ENCODE results near the gene CELSR2.
A peak's percentile ranks its signal among the peaks of the same experiment; 100 is the strongest.

CELSR2 gene

DNA sequence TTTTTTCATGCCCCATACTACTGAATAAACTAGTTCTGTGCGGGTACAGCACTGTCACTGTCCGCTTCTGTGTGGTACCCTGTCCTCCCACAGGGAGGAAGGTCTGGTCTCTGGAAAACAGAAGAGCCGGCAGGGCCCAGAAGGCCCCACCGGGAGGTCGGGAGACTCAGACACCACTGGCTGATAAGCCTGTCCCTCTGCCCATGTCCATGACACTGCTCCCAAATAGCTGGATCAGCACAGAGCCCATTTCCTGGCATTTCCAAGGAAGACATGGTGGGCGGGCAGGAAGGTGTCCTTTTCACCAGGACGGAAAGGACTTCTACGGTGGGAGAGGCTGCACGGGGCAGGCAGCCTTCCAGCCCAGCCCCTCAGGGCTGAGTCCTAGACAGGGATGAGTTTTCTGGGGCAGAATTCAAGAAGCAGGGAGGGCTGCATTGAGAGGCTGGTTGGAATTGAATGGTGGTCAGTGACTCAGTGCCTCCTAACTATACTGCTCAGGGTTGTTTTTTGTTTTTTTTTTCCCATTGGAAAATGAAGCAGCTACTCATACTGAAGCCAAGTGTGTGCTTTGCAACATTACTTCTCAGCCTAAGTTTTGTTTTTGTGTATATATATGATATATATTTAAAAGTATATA, 26.5 kb downstream of the CELSR2 start:
- peaks cover 7% of the 10 kb centered on the region for H3K36me3 ChIP-seq

GRCh38 chr1:109277434-109278204, 28.3 kb downstream of the CELSR2 start:
- peak; percentile 83 for DNase-seq
- Histone ChIP-seq H3K36me3 (peaks cover 7% of the 10 kb centered on the region), H3K4me1 (peaks cover 9% of the 10 kb centered on the region), H3K27me3 (no peaks in the 10 kb centered on the region), H3K4me3 (ENCODE audit: low read depth, low read length) (no peak overlapping the region), H3K9me3 (no peaks in the 10 kb centered on the region)
- TF ChIP-seq, protein P1, sequence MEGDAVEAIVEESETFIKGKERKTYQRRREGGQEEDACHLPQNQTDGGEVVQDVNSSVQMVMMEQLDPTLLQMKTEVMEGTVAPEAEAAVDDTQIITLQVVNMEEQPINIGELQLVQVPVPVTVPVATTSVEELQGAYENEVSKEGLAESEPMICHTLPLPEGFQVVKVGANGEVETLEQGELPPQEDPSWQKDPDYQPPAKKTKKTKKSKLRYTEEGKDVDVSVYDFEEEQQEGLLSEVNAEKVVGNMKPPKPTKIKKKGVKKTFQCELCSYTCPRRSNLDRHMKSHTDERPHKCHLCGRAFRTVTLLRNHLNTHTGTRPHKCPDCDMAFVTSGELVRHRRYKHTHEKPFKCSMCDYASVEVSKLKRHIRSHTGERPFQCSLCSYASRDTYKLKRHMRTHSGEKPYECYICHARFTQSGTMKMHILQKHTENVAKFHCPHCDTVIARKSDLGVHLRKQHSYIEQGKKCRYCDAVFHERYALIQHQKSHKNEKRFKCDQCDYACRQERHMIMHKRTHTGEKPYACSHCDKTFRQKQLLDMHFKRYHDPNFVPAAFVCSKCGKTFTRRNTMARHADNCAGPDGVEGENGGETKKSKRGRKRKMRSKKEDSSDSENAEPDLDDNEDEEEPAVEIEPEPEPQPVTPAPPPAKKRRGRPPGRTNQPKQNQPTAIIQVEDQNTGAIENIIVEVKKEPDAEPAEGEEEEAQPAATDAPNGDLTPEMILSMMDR (IDR thresholded peaks at IDR 0.05; ENCODE audit: low read depth, low read length) = peak; percentile 96

More for the DNA sequence above, 26.5 kb downstream of the CELSR2 start:
- peak; percentile 43 for DNase-seq
- Histone ChIP-seq H3K4me1 (peaks cover 9% of the 10 kb centered on the region), H3K9me3 (no peaks in the 10 kb centered on the region), H3K4me3 (ENCODE audit: low read depth, low read length) (no peak overlapping the region), H3K27me3 (no peaks in the 10 kb centered on the region)
- TF ChIP-seq, protein P1 (IDR thresholded peaks at IDR 0.05; ENCODE audit: low read depth, low read length) = peak; percentile 12; the same call in 1 of the 2 replicates

DNA sequence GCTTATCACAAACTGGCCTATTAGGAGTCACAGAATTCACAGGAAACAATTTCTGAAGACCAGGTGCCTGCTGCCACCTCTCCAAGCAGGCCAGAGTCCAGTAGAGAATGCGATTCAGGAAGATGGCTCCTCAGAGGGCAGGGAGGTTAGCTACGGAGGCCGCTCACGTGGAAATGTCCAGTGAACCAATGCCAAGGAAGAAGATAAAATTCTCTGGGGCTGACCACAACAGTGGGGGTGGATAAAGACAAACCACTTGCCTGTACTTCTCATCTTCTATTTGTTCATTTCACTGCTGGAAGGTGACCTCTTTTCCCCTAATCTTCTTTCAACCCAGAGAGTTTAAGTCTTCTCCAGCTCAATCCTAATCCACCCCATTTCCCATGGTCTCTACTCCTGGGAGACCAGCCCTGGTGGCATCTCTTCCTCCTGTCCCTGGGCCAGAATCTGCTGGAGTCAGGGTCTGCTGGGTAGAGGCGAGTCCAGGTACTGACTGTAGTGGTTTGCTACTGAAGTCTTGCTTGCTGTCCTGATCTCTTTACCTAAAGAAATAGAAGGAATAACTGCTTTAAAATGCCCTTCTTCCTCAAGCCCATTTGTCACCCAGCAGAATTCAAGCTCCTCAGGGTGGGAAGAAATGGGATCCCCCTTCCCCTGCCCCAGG, 30.4 kb downstream of the CELSR2 start:
- peaks cover 15% of the 10 kb centered on the region for H3K4me1 ChIP-seq
- H3K27me3 ChIP-seq = no peaks in the 10 kb centered on the region
- no peak for DNase-seq
- H3K36me3 ChIP-seq = peaks cover 7% of the 10 kb centered on the region; the same call in 1 of the 2 replicates
- no peak overlapping the region for H3K4me3 ChIP-seq (ENCODE audit: low read depth, low read length)
- H3K9me3 ChIP-seq = no peaks in the 10 kb centered on the region
- TF ChIP-seq, protein P1 (IDR thresholded peaks at IDR 0.05; ENCODE audit: low read depth, low read length) = no peak

GRCh38 chr1:109280862-109281261, 31.5 kb downstream of the CELSR2 start:
- no peak overlapping the region for H3K4me3 ChIP-seq (ENCODE audit: low read depth, low read length)
- H3K27me3 ChIP-seq = no peaks in the 10 kb centered on the region
- no peak for DNase-seq
- H3K36me3 ChIP-seq = peaks cover 7% of the 10 kb centered on the region; the same call in 1 of the 2 replicates
- peaks cover 8% of the 10 kb centered on the region for H3K4me1 ChIP-seq
- TF ChIP-seq, protein P1 (IDR thresholded peaks at IDR 0.05; ENCODE audit: low read depth, low read length) = no peak
- no peaks in the 10 kb centered on the region for H3K9me3 ChIP-seq

GRCh38 chr1:109281680-109282496, 32.5 kb downstream of the CELSR2 start:
- peaks cover 8% of the 10 kb centered on the region for H3K4me1 ChIP-seq
- H3K4me3 ChIP-seq (ENCODE audit: low read depth, low read length) = peak overlapping the region; percentile 91
- TF ChIP-seq, protein P1 (IDR thresholded peaks at IDR 0.05; ENCODE audit: low read depth, low read length) = no peak
- H3K9me3 ChIP-seq = no peaks in the 10 kb centered on the region
- H3K27me3 ChIP-seq = no peaks in the 10 kb centered on the region
- H3K36me3 ChIP-seq = peaks cover 7% of the 10 kb centered on the region; the same call in 1 of the 2 replicates
- no peak for DNase-seq
